Fibroblast of pulmonary artery (primary cell): ENCODE data around the gene TXNDC15.

ENCODE experiments used
- DNase-seq: peaks from one replicate; pipeline ENCODE4 v3.0.0-alpha.2; 2010; ENCODE audit warnings: low read depth
- H3K4me3 ChIP-seq: replicated peaks from 2 replicates; pipeline ENCODE4 v1.5.1; 2011; ENCODE audit warnings: low read depth, mild to moderate bottlenecking, control low read depth, low read length, moderate library complexity
- TF ChIP-seq, protein P1 (sequence below): IDR thresholded peaks from 2 replicates; pipeline ENCODE4 v1.5.1; 2011; ENCODE audit warnings: mild to moderate bottlenecking, control low read depth, low read length, inconsistent platforms; ENCODE audit errors: missing control alignments

The TXNDC15 gene

DNA sequence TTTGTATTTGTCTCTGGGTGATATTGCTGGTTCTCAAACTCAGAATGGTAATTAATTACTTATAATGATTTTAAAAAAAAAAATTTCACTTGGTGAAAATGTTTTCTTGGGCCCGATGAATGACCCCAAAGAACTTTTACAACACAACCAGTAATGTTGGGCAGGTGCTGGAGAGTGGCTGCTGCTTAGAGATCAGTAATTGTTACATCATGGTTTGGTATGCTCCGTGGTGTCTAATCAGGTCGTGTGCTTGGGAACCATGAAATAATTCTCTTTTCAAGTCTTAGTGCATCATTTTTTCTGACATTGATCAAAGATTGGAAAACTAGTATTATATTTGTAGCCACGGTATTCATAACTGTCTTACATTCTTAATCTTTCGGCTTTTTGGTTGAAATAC, 60.0 kb downstream of the TXNDC15 start:
- TF ChIP-seq, protein P1, sequence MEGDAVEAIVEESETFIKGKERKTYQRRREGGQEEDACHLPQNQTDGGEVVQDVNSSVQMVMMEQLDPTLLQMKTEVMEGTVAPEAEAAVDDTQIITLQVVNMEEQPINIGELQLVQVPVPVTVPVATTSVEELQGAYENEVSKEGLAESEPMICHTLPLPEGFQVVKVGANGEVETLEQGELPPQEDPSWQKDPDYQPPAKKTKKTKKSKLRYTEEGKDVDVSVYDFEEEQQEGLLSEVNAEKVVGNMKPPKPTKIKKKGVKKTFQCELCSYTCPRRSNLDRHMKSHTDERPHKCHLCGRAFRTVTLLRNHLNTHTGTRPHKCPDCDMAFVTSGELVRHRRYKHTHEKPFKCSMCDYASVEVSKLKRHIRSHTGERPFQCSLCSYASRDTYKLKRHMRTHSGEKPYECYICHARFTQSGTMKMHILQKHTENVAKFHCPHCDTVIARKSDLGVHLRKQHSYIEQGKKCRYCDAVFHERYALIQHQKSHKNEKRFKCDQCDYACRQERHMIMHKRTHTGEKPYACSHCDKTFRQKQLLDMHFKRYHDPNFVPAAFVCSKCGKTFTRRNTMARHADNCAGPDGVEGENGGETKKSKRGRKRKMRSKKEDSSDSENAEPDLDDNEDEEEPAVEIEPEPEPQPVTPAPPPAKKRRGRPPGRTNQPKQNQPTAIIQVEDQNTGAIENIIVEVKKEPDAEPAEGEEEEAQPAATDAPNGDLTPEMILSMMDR, result no peak
- no peak overlapping the region for H3K4me3 ChIP-seq
- DNase-seq, result no peak

DNA sequence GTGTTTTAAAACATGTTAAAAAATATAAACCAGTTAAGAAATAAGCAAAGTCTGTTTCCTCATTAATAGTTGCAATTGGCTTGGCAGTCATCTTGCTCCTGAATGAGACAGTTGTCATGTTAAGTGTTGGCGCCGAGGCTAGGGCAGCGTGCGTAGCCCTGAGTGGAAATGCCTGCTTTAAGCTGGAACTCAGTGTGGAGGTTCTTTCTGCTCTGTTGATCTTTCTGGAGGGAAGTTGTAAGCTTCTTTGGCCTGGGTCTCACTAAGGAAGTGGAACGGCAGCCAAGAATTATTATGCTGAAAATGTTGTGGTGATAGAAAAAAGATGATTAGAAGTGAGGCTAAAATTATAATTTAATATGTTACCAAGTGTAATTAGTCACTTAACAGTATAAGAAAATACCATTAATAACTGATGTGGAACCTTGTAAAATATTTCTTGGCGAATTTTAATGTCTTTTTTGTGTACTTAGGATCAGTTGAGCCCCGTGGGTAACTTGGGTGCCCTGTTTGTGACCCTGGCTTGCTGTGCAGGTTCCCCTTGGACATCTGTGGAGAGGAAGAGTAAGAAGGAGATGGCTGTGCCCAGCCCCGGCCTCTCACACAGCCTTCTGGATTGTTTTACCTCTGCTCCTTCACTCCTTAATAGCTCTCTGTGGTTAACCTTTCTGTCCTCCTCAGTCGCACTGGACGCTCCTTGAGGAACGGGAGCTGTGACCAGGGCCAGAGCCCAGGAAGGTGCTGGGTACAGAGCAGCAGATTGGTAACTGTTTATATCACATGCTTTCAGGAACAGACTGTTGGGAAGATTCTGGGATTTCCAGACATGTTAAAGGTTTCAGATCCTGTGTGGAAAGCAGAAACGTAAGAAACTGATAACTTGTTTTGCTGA, 61.8 kb downstream of the TXNDC15 start:
- no peak for DNase-seq
- H3K4me3 ChIP-seq, result no peak overlapping the region

DNA sequence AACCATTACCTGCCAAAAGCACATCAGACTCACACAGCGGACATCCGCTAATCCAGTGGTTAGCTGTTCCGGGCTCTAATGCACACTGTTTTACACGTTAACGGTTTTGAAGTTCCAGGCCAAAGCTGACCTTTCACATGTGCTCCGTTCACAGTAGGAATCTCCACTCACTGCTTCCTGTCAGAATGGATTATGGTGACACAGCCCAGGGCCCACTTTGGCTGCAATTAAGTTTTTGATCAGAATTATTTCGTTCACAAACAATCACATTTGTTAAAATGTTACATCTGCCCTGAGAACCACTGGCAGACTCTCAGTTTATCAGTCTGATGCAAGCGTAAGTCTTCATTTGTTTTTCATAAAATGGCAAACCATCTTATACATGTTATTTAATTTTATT, 63.4 kb downstream of the TXNDC15 start:
- DNase-seq, result no peak
- H3K4me3 ChIP-seq, result no peak overlapping the region
- TF ChIP-seq, protein P1, result no peak

More for the DNA sequence above, 61.8 kb downstream of the TXNDC15 start:
- TF ChIP-seq, protein P1, result no peak

DNA sequence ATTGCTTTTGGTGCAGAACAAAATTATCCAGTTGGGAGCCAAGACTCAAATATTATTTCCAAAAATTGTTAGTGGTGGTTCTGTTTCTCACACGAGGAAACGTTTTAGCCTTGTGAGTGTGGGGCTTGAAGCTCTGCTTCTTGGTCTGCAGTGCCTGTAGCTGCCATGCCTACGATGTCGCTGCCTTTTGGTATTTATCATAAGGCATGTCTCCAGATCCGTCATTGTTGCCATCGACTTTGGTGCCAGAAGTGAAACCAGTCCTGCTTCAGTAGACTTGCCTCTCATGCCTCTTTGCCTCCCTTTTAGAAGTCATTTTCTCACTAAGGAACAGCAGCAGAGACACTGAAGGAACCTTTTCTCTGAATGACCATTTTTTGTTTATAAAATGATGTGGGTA, 63.9 kb downstream of the TXNDC15 start:
- TF ChIP-seq, protein P1, result no peak
- DNase-seq, result no peak
- no peak overlapping the region for H3K4me3 ChIP-seq

DNA sequence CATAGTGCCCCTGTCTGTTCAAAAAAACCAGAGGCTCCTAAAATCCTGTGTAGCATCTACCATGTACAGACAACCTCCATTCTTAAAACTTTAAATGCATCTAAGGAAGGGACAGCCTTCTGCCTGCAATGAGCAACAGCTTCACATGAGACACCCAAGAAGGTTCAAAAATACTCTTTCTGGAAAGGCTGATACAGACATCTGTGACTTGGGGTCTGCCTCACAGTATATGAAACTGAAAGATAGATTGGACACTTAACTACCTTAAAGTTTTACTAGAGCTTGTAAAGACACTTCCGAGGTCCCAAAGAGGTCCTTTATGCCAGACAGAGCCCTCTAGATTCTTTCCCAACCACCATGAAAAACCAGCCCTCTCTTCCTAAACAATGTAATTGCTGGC, 65.3 kb downstream of the TXNDC15 start:
- no peak overlapping the region for H3K4me3 ChIP-seq
- TF ChIP-seq, protein P1, result no peak
- DNase-seq, result no peak

DNA sequence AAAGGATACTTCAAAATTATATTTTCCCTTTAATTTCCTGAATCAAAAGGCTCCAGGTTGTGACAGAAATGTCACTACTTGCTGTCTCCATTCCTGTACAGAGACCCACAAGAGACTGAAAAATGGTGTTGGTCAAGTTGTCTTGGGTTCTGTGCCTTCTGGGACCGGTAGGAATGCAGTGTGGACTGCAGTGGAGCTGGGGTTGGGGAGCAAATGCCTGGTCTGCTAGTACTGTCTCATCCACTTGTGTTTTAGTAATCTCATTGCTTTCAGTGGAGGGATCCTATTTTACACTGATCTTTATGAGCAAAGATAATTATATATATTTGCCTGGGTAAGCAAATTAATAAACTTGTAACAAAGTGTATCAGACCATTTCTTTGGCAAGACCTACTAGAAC, 69.4 kb downstream of the TXNDC15 start:
- no peak overlapping the region for H3K4me3 ChIP-seq
- TF ChIP-seq, protein P1, result no peak
- DNase-seq, result no peak

DNA sequence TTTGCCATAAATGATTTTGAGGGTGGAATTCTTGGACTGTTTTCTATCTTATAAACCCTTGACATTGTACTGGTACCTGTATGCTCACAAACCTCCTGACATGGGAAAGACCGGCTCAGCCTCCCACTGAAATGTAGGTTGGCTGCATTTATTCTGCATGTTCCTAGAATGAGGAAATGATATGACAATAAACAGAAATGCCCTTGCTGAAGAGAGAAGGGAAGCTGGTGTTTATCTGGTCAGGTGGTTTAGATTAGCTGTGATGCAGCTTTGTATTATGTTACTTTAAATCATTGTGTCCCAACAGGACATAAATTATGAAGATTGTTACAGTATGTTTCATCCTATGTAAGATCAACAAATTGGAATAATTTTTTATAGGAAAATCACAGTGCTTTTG, 70.5 kb downstream of the TXNDC15 start:
- H3K4me3 ChIP-seq, result no peak overlapping the region
- no peak for DNase-seq
- TF ChIP-seq, protein P1, result no peak
